ENCODE results near the gene IFI35.

GRCh38 chr17:43026595-43026994 is 20.0 kb downstream of the IFI35 start:
- TF ChIP-seq CTCF (IDR thresholded peaks at IDR 0.05) (no peak), POLR2A (IDR thresholded peaks at IDR 0.05) (no peak), EP300 (IDR thresholded peaks at IDR 0.05) (no peak)
